WTC11 (cell line): ENCODE data around the gene LMCD1. TPM values are rescaled to one million over a fixed set of nuclear protein-coding genes. Genes with fewer than 3 reads are reported as not detected.

Source experiments
- ATAC-seq: fragments of 200-7000 bp; cut with Tn5 transposase; 2 replicates; pipeline ENCODE4 v1.10.0; 2021; ENCODE audit warnings: mild to moderate bottlenecking, moderate library complexity
- CTCF ChIA-PET: fragments of 300-600 bp; sonication (Branson Sonifier 250); formaldehyde crosslinking; loops from one replicate; lab custom pipeline; 2021; ENCODE audit warnings: antibody characterized with exemption; lab: Charles Lee
- POLR2A ChIA-PET: fragments of 350-600 bp; sonication (Branson Sonifier 250); formaldehyde crosslinking; loops from one replicate; lab custom pipeline; 2021; ENCODE audit warnings: antibody characterized with exemption; lab: Charles Lee
- DNase-seq: peaks from one replicate; pipeline ENCODE4 v3.0.0; 2021; ENCODE audit warnings: low spot score
- H3K27ac Mint-ChIP-seq: 2 replicates; pipeline ENCODE4 v1.8.0; 2021; ENCODE audit warnings: mixed read lengths
- H3K27me3 Mint-ChIP-seq: 2 replicates; pipeline ENCODE4 v1.8.0; 2021; ENCODE audit warnings: low read depth, mild to moderate bottlenecking, moderate library complexity, mixed read lengths
- H3K36me3 Mint-ChIP-seq: 2 replicates; pipeline ENCODE4 v1.8.0; 2021; ENCODE audit warnings: mixed read lengths
- H3K4me1 Mint-ChIP-seq: 2 replicates; pipeline ENCODE4 v1.8.0; 2022; ENCODE audit warnings: mixed read lengths
- H3K4me3 Mint-ChIP-seq: 2 replicates; pipeline ENCODE4 v1.8.0; 2021; ENCODE audit warnings: mild to moderate bottlenecking, moderate library complexity, mixed read lengths
- H3K9me3 Mint-ChIP-seq: 2 replicates; pipeline ENCODE4 v1.8.0; 2021; ENCODE audit warnings: mixed read lengths
- KAT7 ChIP-seq: sonication (generic); formaldehyde crosslinking; IDR thresholded peaks from 2 replicates; pipeline ENCODE4 v1.8.1; 2023; ENCODE audit warnings: missing genetic modification reagents, mild to moderate bottlenecking, borderline replicate concordance
- NR3C1 ChIP-seq: sonication (generic); formaldehyde crosslinking; conservative IDR thresholded peaks from 2 replicates; pipeline ENCODE4 v1.8.1; 2023; ENCODE audit warnings: low read depth, mild to moderate bottlenecking, missing genetic modification reagents
- TEAD1 ChIP-seq: sonication (generic); formaldehyde crosslinking; IDR thresholded peaks from 2 replicates; pipeline ENCODE4 v1.8.0; 2022; ENCODE audit warnings: mild to moderate bottlenecking, missing genetic modification reagents
- ZNF121 ChIP-seq: sonication (generic); formaldehyde crosslinking; IDR thresholded peaks from 2 replicates; pipeline ENCODE4 v1.8.0; 2023; ENCODE audit warnings: missing genetic modification reagents
- ZNF423 ChIP-seq: fragments of 250-450 bp; sonication (Bioruptor Pico); IDR thresholded peaks from 2 replicates; pipeline ENCODE4 v2.1.2; 2022; ENCODE audit warnings: mild to moderate bottlenecking, moderate library complexity
- total RNA-seq: library from RNA; stranded (reverse); gene quantifications from 3 replicates; pipeline ENCODE4 v1.2.3, GENCODE V29; 2021
- TF ChIP-seq, protein P1 (sequence below): sonication (generic); formaldehyde crosslinking; IDR thresholded peaks from 2 replicates; pipeline ENCODE4 v1.8.1; 2022; ENCODE audit warnings: low read depth, missing genetic modification reagents, borderline replicate concordance
- TF ChIP-seq, protein P2 (sequence below): fragments of 250-450 bp; sonication (Bioruptor Pico); IDR thresholded peaks from 2 replicates; pipeline ENCODE4 v1.9.0; 2021; ENCODE audit warnings: moderate library complexity, mild to moderate bottlenecking, inconsistent platforms, borderline replicate concordance
- TF ChIP-seq, protein P3 (sequence below): sonication (generic); formaldehyde crosslinking; IDR thresholded peaks from 2 replicates; pipeline ENCODE4 v1.8.0; 2023; ENCODE audit warnings: missing genetic modification reagents
- TF ChIP-seq, protein P4 (sequence below): fragments of 250-450 bp; sonication (Bioruptor Pico); IDR thresholded peaks from 2 replicates; pipeline ENCODE4 v2.1.2; 2022; ENCODE audit warnings: mild to moderate bottlenecking, moderate library complexity
- TF ChIP-seq, protein P5 (sequence below): sonication (generic); formaldehyde crosslinking; IDR thresholded peaks from 2 replicates; pipeline ENCODE4 v1.8.1; 2022; ENCODE audit warnings: missing genetic modification reagents, borderline replicate concordance
- TF ChIP-seq, protein P6 (sequence below): sonication (generic); formaldehyde crosslinking; IDR thresholded peaks from 2 replicates; pipeline ENCODE4 v1.8.1; 2023; ENCODE audit warnings: mild to moderate bottlenecking, missing genetic modification reagents
- TF ChIP-seq, protein P7 (sequence below): sonication (generic); formaldehyde crosslinking; IDR thresholded peaks from 2 replicates; pipeline ENCODE4 v1.8.0; 2022; ENCODE audit warnings: missing genetic modification reagents

Gene LMCD1
- total RNA-seq, 1 experiment from 2014 or later: 12.5 TPM

DNA sequence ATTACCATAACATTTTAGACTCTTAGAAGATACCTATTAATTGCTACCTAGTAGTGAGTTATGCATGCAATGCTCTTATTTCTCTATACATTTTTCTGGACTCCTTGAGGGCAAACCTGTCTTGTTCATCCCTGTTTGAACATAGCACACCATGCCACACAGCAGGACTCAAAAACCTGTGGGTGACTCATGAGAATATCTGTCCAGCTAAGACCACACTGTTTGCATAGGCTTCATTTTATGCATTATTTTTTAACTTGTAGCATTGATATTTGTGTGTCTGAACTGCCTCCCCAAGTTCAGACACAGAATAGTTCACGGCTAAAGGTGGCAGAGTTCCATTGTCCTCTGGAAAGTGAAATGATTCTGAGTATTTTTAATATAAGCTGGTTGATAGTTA lies 1.8 kb downstream of the LMCD1 start (continued):
- TF ChIP-seq, protein P1, sequence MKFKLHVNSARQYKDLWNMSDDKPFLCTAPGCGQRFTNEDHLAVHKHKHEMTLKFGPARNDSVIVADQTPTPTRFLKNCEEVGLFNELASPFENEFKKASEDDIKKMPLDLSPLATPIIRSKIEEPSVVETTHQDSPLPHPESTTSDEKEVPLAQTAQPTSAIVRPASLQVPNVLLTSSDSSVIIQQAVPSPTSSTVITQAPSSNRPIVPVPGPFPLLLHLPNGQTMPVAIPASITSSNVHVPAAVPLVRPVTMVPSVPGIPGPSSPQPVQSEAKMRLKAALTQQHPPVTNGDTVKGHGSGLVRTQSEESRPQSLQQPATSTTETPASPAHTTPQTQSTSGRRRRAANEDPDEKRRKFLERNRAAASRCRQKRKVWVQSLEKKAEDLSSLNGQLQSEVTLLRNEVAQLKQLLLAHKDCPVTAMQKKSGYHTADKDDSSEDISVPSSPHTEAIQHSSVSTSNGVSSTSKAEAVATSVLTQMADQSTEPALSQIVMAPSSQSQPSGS (CRISPR knock-in tag): no peak
- TF ChIP-seq, protein P2, sequence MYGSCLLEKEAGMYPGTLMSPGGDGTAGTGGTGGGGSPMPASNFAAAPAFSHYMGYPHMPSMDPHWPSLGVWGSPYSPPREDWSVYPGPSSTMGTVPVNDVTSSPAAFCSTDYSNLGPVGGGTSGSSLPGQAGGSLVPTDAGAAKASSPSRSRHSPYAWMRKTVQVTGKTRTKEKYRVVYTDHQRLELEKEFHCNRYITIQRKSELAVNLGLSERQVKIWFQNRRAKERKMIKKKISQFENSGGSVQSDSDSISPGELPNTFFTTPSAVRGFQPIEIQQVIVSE (CRISPR knock-in tag): no peak
- TF ChIP-seq, protein P3, sequence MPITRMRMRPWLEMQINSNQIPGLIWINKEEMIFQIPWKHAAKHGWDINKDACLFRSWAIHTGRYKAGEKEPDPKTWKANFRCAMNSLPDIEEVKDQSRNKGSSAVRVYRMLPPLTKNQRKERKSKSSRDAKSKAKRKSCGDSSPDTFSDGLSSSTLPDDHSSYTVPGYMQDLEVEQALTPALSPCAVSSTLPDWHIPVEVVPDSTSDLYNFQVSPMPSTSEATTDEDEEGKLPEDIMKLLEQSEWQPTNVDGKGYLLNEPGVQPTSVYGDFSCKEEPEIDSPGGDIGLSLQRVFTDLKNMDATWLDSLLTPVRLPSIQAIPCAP: no peak
- TF ChIP-seq, protein P4, sequence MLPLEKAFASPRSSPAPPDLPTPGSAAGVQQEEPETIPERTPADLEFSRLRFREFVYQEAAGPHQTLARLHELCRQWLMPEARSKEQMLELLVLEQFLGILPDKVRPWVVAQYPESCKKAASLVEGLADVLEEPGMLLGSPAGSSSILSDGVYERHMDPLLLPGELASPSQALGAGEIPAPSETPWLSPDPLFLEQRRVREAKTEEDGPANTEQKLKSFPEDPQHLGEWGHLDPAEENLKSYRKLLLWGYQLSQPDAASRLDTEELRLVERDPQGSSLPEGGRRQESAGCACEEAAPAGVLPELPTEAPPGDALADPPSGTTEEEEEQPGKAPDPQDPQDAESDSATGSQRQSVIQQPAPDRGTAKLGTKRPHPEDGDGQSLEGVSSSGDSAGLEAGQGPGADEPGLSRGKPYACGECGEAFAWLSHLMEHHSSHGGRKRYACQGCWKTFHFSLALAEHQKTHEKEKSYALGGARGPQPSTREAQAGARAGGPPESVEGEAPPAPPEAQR (CRISPR knock-in tag): no peak

DNA sequence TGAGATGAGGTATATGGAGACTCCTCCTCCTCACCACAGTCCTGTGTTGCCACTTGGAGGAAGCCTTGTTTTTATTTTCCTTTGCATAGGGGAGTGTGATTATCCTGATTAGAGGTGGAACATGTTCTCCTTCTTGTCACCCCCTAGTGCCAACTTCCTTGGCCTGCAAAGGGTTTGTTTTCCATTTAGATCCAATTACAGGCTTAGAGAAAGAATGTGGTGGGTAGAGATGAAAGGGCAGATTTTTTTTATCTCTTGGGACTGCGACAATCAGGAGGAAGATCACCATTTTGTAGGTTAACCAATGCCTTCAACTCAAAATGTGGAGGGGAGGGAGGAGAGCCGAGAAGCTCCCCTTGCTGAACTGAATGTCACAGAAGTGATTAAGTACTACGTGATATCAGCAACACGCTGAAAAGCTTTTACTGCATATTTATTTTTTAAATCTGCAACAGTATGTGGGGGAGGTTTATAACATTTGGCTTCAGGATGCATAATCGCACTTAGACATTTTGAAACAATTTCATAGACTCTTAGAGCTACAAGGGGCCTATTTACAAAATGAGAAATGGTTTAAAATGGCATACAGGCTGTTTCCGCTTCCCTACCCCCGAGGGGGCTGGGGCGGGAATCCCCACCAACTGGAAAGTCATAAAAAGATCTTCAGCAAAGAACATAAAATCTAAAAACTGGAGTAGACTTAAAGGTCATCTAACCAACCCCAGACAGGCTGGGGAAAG lies 2.4 kb downstream of the LMCD1 start:
- Mint-ChIP-seq H3K36me3 (no peaks in the 10 kb centered on the region), H3K27ac (no peak overlapping the region), H3K4me1 (peaks cover 56% of the 10 kb centered on the region), H3K4me3 (no peak overlapping the region), H3K9me3 (no peaks in the 10 kb centered on the region), H3K27me3 (no peaks in the 10 kb centered on the region; the same call in 1 of the 2 replicates)
- TF ChIP-seq NR3C1 (no peak), ZNF423 (no peak), KAT7 (no peak), TEAD1 (CRISPR knock-in tag) (no peak), ZNF121 (CRISPR knock-in tag) (no peak)
- TF ChIP-seq, protein P5, sequence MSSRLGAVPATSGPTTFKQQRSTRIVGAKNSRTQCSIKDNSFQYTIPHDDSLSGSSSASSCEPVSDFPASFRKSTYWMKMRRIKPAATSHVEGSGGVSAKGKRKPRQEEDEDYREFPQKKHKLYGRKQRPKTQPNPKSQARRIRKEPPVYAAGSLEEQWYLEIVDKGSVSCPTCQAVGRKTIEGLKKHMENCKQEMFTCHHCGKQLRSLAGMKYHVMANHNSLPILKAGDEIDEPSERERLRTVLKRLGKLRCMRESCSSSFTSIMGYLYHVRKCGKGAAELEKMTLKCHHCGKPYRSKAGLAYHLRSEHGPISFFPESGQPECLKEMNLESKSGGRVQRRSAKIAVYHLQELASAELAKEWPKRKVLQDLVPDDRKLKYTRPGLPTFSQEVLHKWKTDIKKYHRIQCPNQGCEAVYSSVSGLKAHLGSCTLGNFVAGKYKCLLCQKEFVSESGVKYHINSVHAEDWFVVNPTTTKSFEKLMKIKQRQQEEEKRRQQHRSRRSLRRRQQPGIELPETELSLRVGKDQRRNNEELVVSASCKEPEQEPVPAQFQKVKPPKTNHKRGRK (CRISPR knock-in tag): no peak
- TF ChIP-seq, protein P6, sequence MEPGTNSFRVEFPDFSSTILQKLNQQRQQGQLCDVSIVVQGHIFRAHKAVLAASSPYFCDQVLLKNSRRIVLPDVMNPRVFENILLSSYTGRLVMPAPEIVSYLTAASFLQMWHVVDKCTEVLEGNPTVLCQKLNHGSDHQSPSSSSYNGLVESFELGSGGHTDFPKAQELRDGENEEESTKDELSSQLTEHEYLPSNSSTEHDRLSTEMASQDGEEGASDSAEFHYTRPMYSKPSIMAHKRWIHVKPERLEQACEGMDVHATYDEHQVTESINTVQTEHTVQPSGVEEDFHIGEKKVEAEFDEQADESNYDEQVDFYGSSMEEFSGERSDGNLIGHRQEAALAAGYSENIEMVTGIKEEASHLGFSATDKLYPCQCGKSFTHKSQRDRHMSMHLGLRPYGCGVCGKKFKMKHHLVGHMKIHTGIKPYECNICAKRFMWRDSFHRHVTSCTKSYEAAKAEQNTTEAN (CRISPR knock-in tag): no peak
- TF ChIP-seq, protein P7, sequence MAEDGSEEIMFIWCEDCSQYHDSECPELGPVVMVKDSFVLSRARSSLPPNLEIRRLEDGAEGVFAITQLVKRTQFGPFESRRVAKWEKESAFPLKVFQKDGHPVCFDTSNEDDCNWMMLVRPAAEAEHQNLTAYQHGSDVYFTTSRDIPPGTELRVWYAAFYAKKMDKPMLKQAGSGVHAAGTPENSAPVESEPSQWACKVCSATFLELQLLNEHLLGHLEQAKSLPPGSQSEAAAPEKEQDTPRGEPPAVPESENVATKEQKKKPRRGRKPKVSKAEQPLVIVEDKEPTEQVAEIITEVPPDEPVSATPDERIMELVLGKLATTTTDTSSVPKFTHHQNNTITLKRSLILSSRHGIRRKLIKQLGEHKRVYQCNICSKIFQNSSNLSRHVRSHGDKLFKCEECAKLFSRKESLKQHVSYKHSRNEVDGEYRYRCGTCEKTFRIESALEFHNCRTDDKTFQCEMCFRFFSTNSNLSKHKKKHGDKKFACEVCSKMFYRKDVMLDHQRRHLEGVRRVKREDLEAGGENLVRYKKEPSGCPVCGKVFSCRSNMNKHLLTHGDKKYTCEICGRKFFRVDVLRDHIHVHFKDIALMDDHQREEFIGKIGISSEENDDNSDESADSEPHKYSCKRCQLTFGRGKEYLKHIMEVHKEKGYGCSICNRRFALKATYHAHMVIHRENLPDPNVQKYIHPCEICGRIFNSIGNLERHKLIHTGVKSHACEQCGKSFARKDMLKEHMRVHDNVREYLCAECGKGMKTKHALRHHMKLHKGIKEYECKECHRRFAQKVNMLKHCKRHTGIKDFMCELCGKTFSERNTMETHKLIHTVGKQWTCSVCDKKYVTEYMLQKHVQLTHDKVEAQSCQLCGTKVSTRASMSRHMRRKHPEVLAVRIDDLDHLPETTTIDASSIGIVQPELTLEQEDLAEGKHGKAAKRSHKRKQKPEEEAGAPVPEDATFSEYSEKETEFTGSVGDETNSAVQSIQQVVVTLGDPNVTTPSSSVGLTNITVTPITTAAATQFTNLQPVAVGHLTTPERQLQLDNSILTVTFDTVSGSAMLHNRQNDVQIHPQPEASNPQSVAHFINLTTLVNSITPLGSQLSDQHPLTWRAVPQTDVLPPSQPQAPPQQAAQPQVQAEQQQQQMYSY (CRISPR knock-in tag): no peak
- ChIA-PET CTCF (interaction anchor here (1.2 to 1.4 kb wide), 2 partner anchors 62 to 119 kb away, joined by 3 to 4 read pairs; no protein-coding TSS in a partner anchor), POLR2A (no interaction called here)
- no peak for ATAC-seq
- DNase-seq: no peak
